Upper lobe of right lung (tissue), 1 donor: ENCODE measurements around the gene APOO. TPM values are rescaled to one million over a fixed set of nuclear protein-coding genes. Genes with fewer than 3 reads are reported as not detected.

Experiments
- ATAC-seq: fragments of 200-7000 bp; cut with Tn5 transposase; one replicate; pipeline ENCODE4 v1.9.1; 2020; ENCODE audit warnings: mild to moderate bottlenecking, moderate library complexity
- DNase-seq: peaks from one replicate; pipeline ENCODE4 v3.0.0-alpha.2; 2020
- H3K27ac ChIP-seq: fragments of 200-600 bp; one replicate; pipeline ENCODE4 v1.8.0; 2022
- H3K27me3 ChIP-seq: fragments of 200-600 bp; one replicate; pipeline ENCODE4 v1.8.0; 2022; ENCODE audit warnings: mild to moderate bottlenecking
- H3K36me3 ChIP-seq: fragments of 200-600 bp; one replicate; pipeline ENCODE4 v1.8.0; 2022
- H3K4me1 ChIP-seq: fragments of 200-600 bp; one replicate; pipeline ENCODE4 v1.8.0; 2022
- H3K4me3 ChIP-seq: fragments of 200-600 bp; one replicate; pipeline ENCODE4 v1.8.0; 2022; ENCODE audit warnings: mild to moderate bottlenecking
- H3K9me3 ChIP-seq: fragments of 200-600 bp; one replicate; pipeline ENCODE4 v1.8.0; 2022
- intact Hi-C: fragments of 100-400 bp; cut with DNase I; formaldehyde crosslinking; loops from one replicate; pipeline ENCODE4 v1.11.0; 2022
- total RNA-seq: library from RNA; stranded (reverse); fragmentation: NEBNext Ultra II Directional; extraction: Animal tissue kit (Norgen Biotek cat#: 25700); gene quantifications from one replicate; pipeline ENCODE4 v1.2.1, GENCODE V29; 2021
- TF ChIP-seq, protein P1 (sequence below): fragments of 200-600 bp; IDR thresholded peaks from one replicate; pipeline ENCODE4 v1.8.0; 2022; ENCODE audit warnings: antibody characterized with exemption
- donor health status: DM: no; HTN: yes; CAD: no; lungs with severe emphysema.

Gene APOO
- total RNA-seq, 1 donor from 2014 or later, result 12.0 TPM

DNA sequence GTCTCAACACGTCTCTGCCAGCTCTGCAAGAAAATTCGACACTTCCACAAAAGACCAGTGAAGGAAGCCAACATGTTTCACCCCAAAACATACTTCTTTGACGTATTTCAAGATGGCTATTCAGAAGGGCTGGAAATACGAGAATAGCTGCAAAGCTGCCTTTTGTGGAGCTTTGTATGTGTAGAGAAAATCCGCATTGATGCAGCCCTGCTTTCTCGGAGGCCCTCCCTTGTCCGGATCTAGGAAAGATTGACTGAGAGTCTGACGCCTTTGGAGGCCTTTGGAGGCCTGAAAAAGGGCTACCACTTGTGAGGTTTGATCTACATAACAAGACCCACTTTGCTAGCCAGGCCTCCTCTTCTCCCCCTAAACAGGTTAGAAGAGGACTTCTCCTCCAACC is 112.5 kb downstream of the APOO start:
- H3K36me3 ChIP-seq, result no peaks in the 10 kb centered on the region
- H3K27me3 ChIP-seq, result no peaks in the 10 kb centered on the region
- TF ChIP-seq, protein P1, sequence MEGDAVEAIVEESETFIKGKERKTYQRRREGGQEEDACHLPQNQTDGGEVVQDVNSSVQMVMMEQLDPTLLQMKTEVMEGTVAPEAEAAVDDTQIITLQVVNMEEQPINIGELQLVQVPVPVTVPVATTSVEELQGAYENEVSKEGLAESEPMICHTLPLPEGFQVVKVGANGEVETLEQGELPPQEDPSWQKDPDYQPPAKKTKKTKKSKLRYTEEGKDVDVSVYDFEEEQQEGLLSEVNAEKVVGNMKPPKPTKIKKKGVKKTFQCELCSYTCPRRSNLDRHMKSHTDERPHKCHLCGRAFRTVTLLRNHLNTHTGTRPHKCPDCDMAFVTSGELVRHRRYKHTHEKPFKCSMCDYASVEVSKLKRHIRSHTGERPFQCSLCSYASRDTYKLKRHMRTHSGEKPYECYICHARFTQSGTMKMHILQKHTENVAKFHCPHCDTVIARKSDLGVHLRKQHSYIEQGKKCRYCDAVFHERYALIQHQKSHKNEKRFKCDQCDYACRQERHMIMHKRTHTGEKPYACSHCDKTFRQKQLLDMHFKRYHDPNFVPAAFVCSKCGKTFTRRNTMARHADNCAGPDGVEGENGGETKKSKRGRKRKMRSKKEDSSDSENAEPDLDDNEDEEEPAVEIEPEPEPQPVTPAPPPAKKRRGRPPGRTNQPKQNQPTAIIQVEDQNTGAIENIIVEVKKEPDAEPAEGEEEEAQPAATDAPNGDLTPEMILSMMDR, result no peak
- no peaks in the 10 kb centered on the region for H3K9me3 ChIP-seq
- no peak for DNase-seq
- H3K4me3 ChIP-seq, result no peak overlapping the region
- no peak for ATAC-seq
- intact Hi-C loops, result no loop called here
- no peak overlapping the region for H3K27ac ChIP-seq
- H3K4me1 ChIP-seq, result no peaks in the 10 kb centered on the region

DNA sequence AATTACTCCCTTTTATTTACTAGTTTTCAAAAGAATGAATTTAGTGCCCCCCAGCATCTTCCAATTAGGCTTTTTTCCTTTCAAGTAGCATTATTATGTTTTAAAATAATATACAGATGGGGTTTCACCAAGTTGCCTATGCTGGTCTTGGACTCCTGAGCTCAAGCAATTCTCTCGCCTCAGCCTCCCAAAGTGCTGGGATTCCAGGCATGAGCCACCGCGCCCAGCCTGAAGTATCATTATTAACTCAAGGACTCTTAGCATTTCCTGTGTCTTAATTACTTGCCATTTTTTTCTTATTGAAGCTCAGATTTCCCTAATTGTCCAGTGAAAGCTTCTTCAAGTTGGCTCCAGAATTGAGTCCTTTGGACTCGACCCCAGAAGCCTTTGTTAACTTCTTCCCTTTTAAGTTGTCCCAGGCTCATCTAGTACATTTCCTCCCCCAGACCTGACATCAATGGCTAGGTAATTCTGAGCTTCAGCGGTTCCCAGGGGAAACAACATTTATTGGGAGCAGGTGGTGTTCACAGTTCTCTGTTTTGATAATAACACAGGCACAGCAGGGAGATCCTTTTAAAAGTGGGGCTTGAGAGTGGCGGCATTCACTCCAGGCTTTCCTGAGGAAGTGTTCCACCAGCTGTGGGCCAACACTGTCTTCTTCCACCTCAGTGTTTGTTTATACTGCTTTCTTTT is 114.7 kb downstream of the APOO start:
- TF ChIP-seq, protein P1, result no peak
- DNase-seq (no peak), ATAC-seq (no peak)
- intact Hi-C loops, result no loop called here
- Histone ChIP-seq H3K4me1 (no peaks in the 10 kb centered on the region), H3K27ac (peak overlapping the region; percentile 30), H3K36me3 (no peaks in the 10 kb centered on the region), H3K9me3 (no peaks in the 10 kb centered on the region), H3K4me3 (no peak overlapping the region), H3K27me3 (no peaks in the 10 kb centered on the region)

DNA sequence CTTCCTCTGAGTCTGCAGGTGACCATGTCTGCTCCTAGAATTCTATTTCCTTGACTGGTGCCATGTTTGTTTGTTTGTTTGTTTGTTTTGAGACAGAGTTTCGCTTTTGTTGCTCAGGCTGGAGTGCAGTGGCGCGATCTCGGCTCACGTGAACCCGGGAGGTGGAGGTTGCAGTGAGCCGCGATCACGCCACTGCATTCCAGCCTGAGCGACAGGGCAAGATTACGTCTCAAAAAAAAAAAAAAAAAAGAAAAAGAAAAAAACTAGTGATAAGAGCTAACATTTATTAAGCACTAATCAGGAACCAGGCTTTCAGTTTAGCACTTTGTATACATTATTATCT is 117.6 kb downstream of the APOO start:
- peak; percentile 64 for DNase-seq

DNA sequence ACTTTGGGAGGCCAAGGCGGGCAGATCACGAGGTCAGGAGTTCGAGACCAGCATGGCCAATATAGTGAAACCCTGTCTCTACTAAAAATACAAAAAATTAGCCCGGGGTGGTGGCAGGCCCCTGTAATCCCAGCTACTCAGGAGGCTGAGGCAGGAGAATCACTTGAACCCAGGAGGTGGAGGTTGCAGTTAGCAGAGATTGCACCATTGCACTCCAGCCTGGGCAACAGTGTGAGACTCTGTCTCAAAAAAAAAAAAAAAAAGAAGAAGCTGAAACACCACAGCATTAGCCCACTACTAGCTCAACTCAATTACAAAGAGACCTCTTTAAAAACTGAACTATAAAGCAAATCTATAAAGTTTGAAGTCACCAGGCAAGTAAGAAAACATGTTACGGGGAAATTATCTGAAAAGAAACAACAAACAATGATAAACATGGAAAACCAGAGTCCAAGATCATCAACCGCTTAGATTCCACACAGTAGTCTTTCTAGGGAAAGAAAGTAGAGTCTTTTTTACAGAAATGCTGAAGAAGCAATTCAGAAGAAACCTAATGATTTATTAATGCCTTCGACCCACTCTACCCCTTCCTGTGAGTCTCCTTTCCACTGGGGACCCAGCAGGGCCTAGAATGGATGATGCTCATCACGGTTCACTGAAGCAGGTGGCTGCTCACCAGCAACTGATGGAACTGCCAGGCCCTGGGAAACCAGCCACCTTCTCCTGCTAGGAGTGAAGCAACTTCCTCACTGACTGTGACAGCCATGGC is 118.2 kb downstream of the APOO start:
- Histone ChIP-seq H3K9me3 (no peaks in the 10 kb centered on the region), H3K36me3 (no peaks in the 10 kb centered on the region), H3K27ac (no peak overlapping the region), H3K4me1 (no peaks in the 10 kb centered on the region), H3K27me3 (no peaks in the 10 kb centered on the region), H3K4me3 (no peak overlapping the region)
- peak; percentile 50 for ATAC-seq
- no peak for DNase-seq
- intact Hi-C loops, result no loop called here
- TF ChIP-seq, protein P1, result no peak

More for the DNA sequence above, 117.6 kb downstream of the APOO start:
- TF ChIP-seq, protein P1, result no peak
- no peaks in the 10 kb centered on the region for H3K9me3 ChIP-seq
- H3K4me1 ChIP-seq, result no peaks in the 10 kb centered on the region
- no peak overlapping the region for H3K4me3 ChIP-seq
- ATAC-seq, result no peak
- intact Hi-C loops, result no loop called here
- H3K27ac ChIP-seq, result no peak overlapping the region
- no peaks in the 10 kb centered on the region for H3K36me3 ChIP-seq
- no peaks in the 10 kb centered on the region for H3K27me3 ChIP-seq

DNA sequence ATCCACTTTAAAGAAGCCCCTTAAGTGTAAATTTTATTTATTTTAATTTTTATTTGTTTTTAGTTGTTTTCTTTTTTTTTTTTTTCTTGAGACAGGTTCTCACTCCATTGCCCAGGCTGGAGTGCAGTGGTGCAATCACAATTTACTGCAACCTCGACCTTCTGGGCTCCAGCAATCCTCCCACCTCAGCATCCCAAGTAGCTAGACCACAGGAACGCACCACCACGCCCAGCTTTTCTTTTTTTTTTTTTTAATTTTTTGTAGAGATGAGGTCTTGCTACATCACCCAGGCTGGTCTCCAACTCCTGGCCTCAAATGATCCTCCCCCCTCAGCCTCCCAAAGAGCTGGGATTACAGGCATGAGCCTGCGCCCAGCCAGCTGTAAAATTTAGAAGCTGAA is 118.8 kb downstream of the APOO start:
- H3K4me1 ChIP-seq, result no peaks in the 10 kb centered on the region
- no peaks in the 10 kb centered on the region for H3K36me3 ChIP-seq
- no peaks in the 10 kb centered on the region for H3K9me3 ChIP-seq
- no peak for DNase-seq
- no peak for ATAC-seq
- intact Hi-C loops, result no loop called here
- TF ChIP-seq, protein P1, result no peak
- peak overlapping the region; percentile 36 for H3K27ac ChIP-seq
- H3K4me3 ChIP-seq, result no peak overlapping the region
- no peaks in the 10 kb centered on the region for H3K27me3 ChIP-seq
